ENCODE measurements around the gene DENND5A.

DNA sequence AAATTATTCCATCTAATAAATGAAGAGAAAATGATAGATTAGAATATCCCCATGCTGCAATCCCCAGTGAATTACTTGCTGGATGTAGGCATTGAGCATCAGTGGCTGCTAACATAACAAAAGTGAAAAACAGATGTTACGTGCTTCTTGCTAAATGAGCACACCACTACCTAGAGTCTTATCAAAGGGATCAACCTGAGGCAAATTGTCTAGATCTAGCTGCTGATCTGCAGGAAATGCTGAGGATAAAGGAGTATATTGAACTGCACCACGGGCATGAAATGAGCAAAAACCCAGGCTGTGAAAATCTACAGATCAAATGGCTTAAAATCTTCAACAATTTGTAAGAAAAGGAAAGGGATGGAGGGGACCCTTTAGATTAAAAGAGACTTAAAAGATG lies 128.4 kb downstream of the DENND5A start:
- TF ChIP-seq CEBPB (IDR thresholded peaks at IDR 0.05; ENCODE audit: low read depth, low read length) (no peak), EP300 (IDR thresholded peaks at IDR 0.05; ENCODE audit: borderline replicate concordance in 1 of 2, low read depth in 2 of 2, low read length in 2 of 2) (no peak), TEAD4 (IDR thresholded peaks at IDR 0.05; ENCODE audit: low read depth, low read length) (no peak), POLR2AphosphoS5 (IDR thresholded peaks at IDR 0.05; ENCODE audit: low read depth, low read length) (no peak), ZNF274 (IDR thresholded peaks at IDR 0.05; ENCODE audit: borderline replicate concordance, extremely low read depth, low read length) (no peak), BRCA1 (IDR thresholded peaks at IDR 0.05; ENCODE audit: low read depth, low read length) (no peak), BCL11A (IDR thresholded peaks at IDR 0.05; ENCODE audit: low read depth in 2 of 2, low read length in 2 of 2) (no peak), JUN (IDR thresholded peaks at IDR 0.05; ENCODE audit: low read depth, low read length) (no peak)
- TF ChIP-seq, protein P1, sequence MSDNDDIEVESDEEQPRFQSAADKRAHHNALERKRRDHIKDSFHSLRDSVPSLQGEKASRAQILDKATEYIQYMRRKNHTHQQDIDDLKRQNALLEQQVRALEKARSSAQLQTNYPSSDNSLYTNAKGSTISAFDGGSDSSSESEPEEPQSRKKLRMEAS (IDR thresholded peaks at IDR 0.05): no peak
- TF ChIP-seq, protein P2, sequence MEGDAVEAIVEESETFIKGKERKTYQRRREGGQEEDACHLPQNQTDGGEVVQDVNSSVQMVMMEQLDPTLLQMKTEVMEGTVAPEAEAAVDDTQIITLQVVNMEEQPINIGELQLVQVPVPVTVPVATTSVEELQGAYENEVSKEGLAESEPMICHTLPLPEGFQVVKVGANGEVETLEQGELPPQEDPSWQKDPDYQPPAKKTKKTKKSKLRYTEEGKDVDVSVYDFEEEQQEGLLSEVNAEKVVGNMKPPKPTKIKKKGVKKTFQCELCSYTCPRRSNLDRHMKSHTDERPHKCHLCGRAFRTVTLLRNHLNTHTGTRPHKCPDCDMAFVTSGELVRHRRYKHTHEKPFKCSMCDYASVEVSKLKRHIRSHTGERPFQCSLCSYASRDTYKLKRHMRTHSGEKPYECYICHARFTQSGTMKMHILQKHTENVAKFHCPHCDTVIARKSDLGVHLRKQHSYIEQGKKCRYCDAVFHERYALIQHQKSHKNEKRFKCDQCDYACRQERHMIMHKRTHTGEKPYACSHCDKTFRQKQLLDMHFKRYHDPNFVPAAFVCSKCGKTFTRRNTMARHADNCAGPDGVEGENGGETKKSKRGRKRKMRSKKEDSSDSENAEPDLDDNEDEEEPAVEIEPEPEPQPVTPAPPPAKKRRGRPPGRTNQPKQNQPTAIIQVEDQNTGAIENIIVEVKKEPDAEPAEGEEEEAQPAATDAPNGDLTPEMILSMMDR (IDR thresholded peaks at IDR 0.05; ENCODE audit: control extremely low read depth in 1 of 3, insufficient read depth in 1 of 3, low read depth in 1 of 3, low read length in 3 of 3): no peak
- TF ChIP-seq, protein P3, sequence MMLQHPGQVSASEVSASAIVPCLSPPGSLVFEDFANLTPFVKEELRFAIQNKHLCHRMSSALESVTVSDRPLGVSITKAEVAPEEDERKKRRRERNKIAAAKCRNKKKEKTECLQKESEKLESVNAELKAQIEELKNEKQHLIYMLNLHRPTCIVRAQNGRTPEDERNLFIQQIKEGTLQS (IDR thresholded peaks at IDR 0.05; ENCODE audit: insufficient read depth, low read depth, low read length): no peak

Measured in H1 (cell line).